ENCODE results near the gene KIRREL3. TPM values are rescaled to one million over a fixed set of nuclear protein-coding genes. Genes with fewer than 3 reads are reported as not detected.

KIRREL3 gene
- total RNA-seq, 1 donor from 2014 or later = 0.26 TPM

- no peak overlapping the region for H3K4me3 Mint-ChIP-seq (ENCODE audit: low read depth)
Measured at GRCh38 chr11:126747315-126747714, 253.3 kb downstream of the KIRREL3 start.

GRCh38 chr11:126746443-126746842, 254.1 kb downstream of the KIRREL3 start:
- peaks cover 98% of the 10 kb centered on the region for H3K27me3 Mint-ChIP-seq
- H3K9me3 Mint-ChIP-seq (ENCODE audit: low read depth) = no peaks in the 10 kb centered on the region
- H3K27ac Mint-ChIP-seq = no peak overlapping the region
- no peak overlapping the region for H3K4me3 Mint-ChIP-seq (ENCODE audit: low read depth)
- no peak for DNase-seq (ENCODE audit: low spot score, unreplicated experiment)
- H3K36me3 Mint-ChIP-seq (ENCODE audit: insufficient read depth) = no peaks in the 10 kb centered on the region
- peaks cover 16% of the 10 kb centered on the region for H3K4me1 Mint-ChIP-seq (ENCODE audit: low read depth)
- no peak for TF ChIP-seq CTCF (IDR thresholded peaks at IDR 0.05; ENCODE audit: unreplicated experiment)

More at GRCh38 chr11:126747315-126747714, 253.3 kb downstream of the KIRREL3 start:
- peaks cover 98% of the 10 kb centered on the region for H3K27me3 Mint-ChIP-seq
- H3K4me1 Mint-ChIP-seq (ENCODE audit: low read depth) = peaks cover 16% of the 10 kb centered on the region
- DNase-seq (ENCODE audit: low spot score, unreplicated experiment) = no peak
- no peaks in the 10 kb centered on the region for H3K9me3 Mint-ChIP-seq (ENCODE audit: low read depth)
- H3K36me3 Mint-ChIP-seq (ENCODE audit: insufficient read depth) = no peaks in the 10 kb centered on the region
- H3K27ac Mint-ChIP-seq = no peak overlapping the region
- TF ChIP-seq CTCF (IDR thresholded peaks at IDR 0.05; ENCODE audit: unreplicated experiment) = no peak

GRCh38 chr11:126744699-126745098, 255.9 kb downstream of the KIRREL3 start:
- peaks cover 16% of the 10 kb centered on the region for H3K4me1 Mint-ChIP-seq (ENCODE audit: low read depth)
- H3K27ac Mint-ChIP-seq = no peak overlapping the region
- no peak overlapping the region for H3K4me3 Mint-ChIP-seq (ENCODE audit: low read depth)
- H3K9me3 Mint-ChIP-seq (ENCODE audit: low read depth) = no peaks in the 10 kb centered on the region
- no peak for TF ChIP-seq CTCF (IDR thresholded peaks at IDR 0.05; ENCODE audit: unreplicated experiment)
- DNase-seq (ENCODE audit: low spot score, unreplicated experiment) = no peak
- H3K36me3 Mint-ChIP-seq (ENCODE audit: insufficient read depth) = no peaks in the 10 kb centered on the region
- H3K27me3 Mint-ChIP-seq = peaks cover 100% of the 10 kb centered on the region

- H3K9me3 Mint-ChIP-seq (ENCODE audit: low read depth) = no peaks in the 10 kb centered on the region
- H3K27me3 Mint-ChIP-seq = peaks cover 100% of the 10 kb centered on the region
- H3K4me1 Mint-ChIP-seq (ENCODE audit: low read depth) = peaks cover 8% of the 10 kb centered on the region
- no peak overlapping the region for H3K4me3 Mint-ChIP-seq (ENCODE audit: low read depth)
- no peak overlapping the region for H3K27ac Mint-ChIP-seq
- no peak for DNase-seq (ENCODE audit: low spot score, unreplicated experiment)
- no peaks in the 10 kb centered on the region for H3K36me3 Mint-ChIP-seq (ENCODE audit: insufficient read depth)
- TF ChIP-seq CTCF (IDR thresholded peaks at IDR 0.05; ENCODE audit: unreplicated experiment) = no peak
Measured at GRCh38 chr11:126743628-126744027, 256.9 kb downstream of the KIRREL3 start.

GRCh38 chr11:126742582-126742981, 258.0 kb downstream of the KIRREL3 start:
- H3K4me3 Mint-ChIP-seq (ENCODE audit: low read depth) = no peak overlapping the region
- H3K27me3 Mint-ChIP-seq = peaks cover 99% of the 10 kb centered on the region
- no peak for TF ChIP-seq CTCF (IDR thresholded peaks at IDR 0.05; ENCODE audit: unreplicated experiment)
- no peak for DNase-seq (ENCODE audit: low spot score, unreplicated experiment)
- no peaks in the 10 kb centered on the region for H3K36me3 Mint-ChIP-seq (ENCODE audit: insufficient read depth)
- peaks cover 1% of the 10 kb centered on the region for H3K4me1 Mint-ChIP-seq (ENCODE audit: low read depth)
- H3K9me3 Mint-ChIP-seq (ENCODE audit: low read depth) = no peaks in the 10 kb centered on the region
- no peak overlapping the region for H3K27ac Mint-ChIP-seq

Data from progenitor cell of endocrine pancreas (in vitro differentiated cells).